ENCODE data around the gene MYMK.

The MYMK gene

DNA sequence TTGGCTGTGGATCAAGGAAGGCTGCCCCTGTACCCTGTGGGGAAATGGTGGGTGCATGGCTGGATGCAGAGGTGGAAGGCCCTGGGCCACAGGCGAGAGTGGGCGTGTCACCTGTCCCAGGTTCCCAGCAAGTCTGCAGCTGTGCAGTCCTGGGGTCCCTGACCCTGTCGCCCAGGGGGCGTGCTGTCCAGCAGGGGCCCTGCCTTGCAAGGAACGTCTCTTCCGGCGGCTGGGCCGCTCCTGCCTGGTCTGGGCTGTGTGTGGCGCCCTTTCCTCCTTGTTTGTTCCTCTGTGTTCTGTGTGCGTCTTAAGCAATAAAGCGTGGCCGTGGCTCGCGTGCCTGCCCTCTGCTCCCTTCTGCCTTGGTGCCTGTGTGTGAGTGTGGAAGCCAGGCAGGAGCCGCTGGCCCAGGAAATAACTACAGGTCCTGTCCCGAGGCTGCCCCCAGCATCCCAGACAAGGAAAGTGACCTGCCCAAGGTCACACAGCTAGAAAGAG, 54.3 kb downstream of the MYMK start:
- Mint-ChIP-seq H3K27ac (no peak overlapping the region), H3K4me3 (no peak overlapping the region), H3K36me3 (no peaks in the 10 kb centered on the region), H3K9me3 (no peaks in the 10 kb centered on the region), H3K4me1 (no peaks in the 10 kb centered on the region)
- no peak for ATAC-seq
- DNase-seq (ENCODE audit: low spot score in 2 of 2) = no peak

DNA sequence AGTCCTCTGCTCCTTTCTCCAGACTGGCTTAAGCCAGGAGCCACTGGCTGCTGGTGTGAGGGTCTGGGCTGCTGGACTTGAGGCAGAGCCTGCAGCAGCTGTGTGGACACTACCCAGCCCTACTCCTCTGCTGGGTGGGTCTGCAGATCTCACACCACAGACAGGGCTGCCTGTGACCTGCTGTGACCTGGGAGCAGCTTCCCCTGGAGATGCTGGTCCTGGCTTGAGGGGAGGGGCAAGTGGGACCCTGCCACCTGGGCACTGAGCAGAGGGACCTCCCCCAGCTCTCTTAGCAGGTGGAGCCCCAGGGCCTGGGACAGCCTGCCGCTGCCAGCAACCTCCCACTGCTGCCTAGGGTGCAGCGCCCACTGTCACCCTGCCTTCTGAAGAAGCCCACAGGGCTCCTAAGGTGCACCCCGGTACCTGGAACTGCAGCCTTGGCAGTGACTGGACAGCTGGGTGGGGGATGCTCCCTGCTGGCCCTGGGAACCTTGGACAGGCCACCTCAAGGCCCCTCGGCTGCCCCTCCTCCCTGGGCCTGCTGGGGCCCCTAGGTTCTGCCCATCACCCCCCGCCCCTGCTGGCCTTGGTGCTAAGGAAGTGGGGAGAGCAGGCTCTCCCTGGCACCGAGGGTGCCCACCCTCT, 55.9 kb downstream of the MYMK start:
- Mint-ChIP-seq H3K27ac (no peak overlapping the region), H3K4me1 (peaks cover 4% of the 10 kb centered on the region), H3K9me3 (no peaks in the 10 kb centered on the region), H3K4me3 (no peak overlapping the region), H3K36me3 (no peaks in the 10 kb centered on the region)
- ATAC-seq (no peak), DNase-seq (ENCODE audit: low spot score in 2 of 2) (no peak)

DNA sequence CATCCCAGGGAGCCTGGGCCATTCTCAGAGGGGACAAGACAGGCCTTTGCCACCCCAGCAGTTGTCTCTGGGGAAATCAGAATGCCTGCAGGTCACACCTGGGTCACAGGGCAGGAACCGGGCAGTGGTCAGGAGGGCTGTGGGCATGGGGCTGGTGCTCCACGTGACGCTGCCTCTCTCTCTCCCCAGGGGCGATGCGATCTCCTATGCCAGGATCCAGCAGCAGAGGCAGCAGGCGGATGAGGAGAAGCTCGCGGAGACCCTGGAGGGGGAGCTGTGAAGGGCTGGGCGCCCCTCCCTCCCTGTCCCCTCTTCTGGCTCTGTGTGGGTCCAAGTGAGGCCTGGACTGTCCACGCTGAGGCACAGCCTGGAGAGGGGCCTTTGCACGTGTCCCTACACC, 56.4 kb downstream of the MYMK start:
- Mint-ChIP-seq H3K27ac (no peak overlapping the region), H3K4me3 (no peak overlapping the region), H3K9me3 (no peaks in the 10 kb centered on the region), H3K36me3 (no peaks in the 10 kb centered on the region), H3K4me1 (peaks cover 8% of the 10 kb centered on the region)
- ATAC-seq (no peak), DNase-seq (ENCODE audit: low spot score in 2 of 2) (no peak)

DNA sequence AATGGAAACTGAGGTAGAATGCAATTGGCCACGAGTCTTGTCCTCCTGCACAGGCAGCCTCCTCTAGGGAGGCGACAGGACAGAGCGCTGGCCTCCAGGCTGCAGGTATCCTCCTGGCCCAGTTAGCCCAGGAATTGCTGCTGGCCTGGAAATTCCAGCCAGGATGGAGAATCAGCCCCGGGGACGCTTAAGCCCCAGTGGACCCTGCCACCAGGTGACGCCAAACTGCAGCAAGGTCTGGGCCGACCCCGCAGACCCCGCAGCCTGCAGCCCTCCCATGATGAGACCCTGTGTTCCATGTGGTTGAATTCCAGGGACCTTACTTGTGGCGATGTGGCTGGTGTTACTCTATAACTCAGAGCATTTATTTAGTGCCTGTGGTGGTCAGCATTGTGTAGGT, 57.7 kb downstream of the MYMK start:
- DNase-seq (ENCODE audit: low spot score in 2 of 2) = no peak
- Mint-ChIP-seq H3K36me3 (no peaks in the 10 kb centered on the region), H3K9me3 (no peaks in the 10 kb centered on the region), H3K4me3 (no peak overlapping the region), H3K27ac (no peak overlapping the region), H3K4me1 (peaks cover 8% of the 10 kb centered on the region)
- no peak for ATAC-seq

DNA sequence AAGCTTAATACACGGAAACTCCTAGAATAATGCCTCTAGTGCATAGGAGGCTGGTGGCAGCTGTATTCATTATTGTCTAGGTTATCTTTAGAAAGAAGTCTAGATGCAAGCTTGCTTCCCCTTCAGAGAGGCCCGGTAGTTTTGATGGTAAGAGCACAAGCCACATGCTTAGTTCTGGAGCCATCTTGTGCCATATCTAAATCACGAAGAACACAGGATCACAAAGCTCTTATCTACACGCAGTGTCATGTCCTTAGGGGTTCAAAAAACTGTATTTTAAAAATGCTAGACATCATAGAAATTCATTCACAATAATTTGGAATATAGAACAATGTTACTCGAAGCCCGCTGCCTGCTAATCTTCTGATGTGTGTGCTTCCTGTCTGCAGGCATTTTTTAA, 58.8 kb downstream of the MYMK start:
- Mint-ChIP-seq H3K4me3 (no peak overlapping the region), H3K27ac (no peak overlapping the region), H3K36me3 (no peaks in the 10 kb centered on the region), H3K9me3 (no peaks in the 10 kb centered on the region), H3K4me1 (peaks cover 14% of the 10 kb centered on the region)
- DNase-seq (ENCODE audit: low spot score in 2 of 2) (no peak), ATAC-seq (no peak)

DNA sequence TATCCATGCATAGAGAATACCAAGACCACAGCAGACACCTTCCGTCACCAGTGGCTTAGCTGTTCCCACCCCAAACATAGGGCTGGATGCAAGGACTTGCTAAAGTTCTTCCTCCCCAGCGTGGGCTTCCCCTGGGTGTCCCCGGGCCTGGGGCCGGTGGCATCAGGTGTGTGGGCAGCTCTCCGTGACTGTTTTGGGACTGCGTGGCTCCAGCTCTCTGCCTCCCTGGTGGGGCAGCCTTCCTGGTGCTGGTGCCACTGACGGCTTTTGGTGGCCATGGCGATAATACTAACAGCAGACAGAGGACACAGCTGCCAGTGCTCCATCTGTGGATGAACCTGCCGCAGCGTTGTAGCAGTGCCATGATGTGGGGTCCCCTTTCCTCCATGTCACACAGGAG, 60.1 kb downstream of the MYMK start:
- peaks cover 24% of the 10 kb centered on the region for H3K4me1 Mint-ChIP-seq

More for the DNA sequence above, 60.1 kb downstream of the MYMK start:
- no peak for ATAC-seq
- no peak for DNase-seq (ENCODE audit: low spot score in 2 of 2)
- H3K4me3 Mint-ChIP-seq = no peak overlapping the region
- no peak overlapping the region for H3K27ac Mint-ChIP-seq
- H3K9me3 Mint-ChIP-seq = no peaks in the 10 kb centered on the region
- H3K36me3 Mint-ChIP-seq = peaks cover 12% of the 10 kb centered on the region

All from stimulated activated effector memory CD8-positive, alpha-beta T cell treated with anti-CD3 and anti-CD28 coated beads, Interleukin-12 subunit alpha, Interleukin-12 subunit beta, amount 100 ng/mL, for 72 hours (primary cell).